Bronchial epithelial cell (primary cell): ENCODE data around the gene ITGB3. TPM values are rescaled to one million over a fixed set of nuclear protein-coding genes. Genes with fewer than 3 reads are reported as not detected.

ENCODE experiments used
- DNase-seq: peaks from one replicate; pipeline ENCODE4 v3.0.0-alpha.2; 2010; ENCODE audit warnings: low read depth
- FAIRE-seq: peaks from 2 replicates; lab custom pipeline; 2011; peaks lifted over from hg19 to GRCh38; lab: Jason Lieb, UNC
- H3K27me3 ChIP-seq: 2 replicates; pipeline ENCODE4 v1.5.1; 2011; ENCODE audit warnings: low read length; ENCODE audit not compliant: control insufficient read depth, insufficient read depth
- H3K36me3 ChIP-seq: 2 replicates; pipeline ENCODE4 v1.5.1; 2011; ENCODE audit warnings: low read length; ENCODE audit not compliant: control insufficient read depth, insufficient read depth
- H3K4me3 ChIP-seq: 2 replicates; pipeline ENCODE4 v1.5.1; 2011; ENCODE audit warnings: mild to moderate bottlenecking, low read depth, low read length, control low read depth
- total RNA-seq: library from RNA; depleted of rRNA; stranded (reverse); fragments of >200 nt; gene quantifications from 2 replicates; pipeline ENCODE4 v1.2.1, GENCODE V29; 2014
- TF ChIP-seq, protein P1 (sequence below): IDR thresholded peaks from 2 replicates; pipeline ENCODE4 v1.5.1; 2011; ENCODE audit warnings: mild to moderate bottlenecking, moderate library complexity, low read length, control low read depth, inconsistent platforms; ENCODE audit not compliant: insufficient read depth, severe bottlenecking

The ITGB3 gene
- total RNA-seq, 1 donor from 2014 or later = 0.26 TPM

DNA sequence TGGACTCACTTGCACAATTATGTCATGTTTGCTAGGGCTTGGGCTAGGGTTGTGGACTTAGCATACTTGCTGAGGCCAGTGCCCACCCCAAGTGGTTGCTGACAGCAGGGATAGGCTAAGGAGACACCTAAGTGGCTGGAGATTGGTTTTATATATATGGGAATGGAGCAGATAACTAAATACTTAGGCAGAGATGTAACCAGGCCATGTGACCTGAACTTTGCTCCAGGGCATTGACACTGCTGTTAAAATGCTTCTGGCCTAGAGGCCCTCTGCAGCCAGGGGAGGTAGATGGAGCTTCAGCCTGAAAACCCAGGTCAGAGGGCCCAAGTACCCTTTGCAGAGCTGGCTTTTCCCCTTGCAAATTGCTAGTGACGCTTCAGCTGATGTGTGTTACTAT is 1.4 kb upstream of the ITGB3 start:
- peaks cover 4% of the 10 kb centered on the region for H3K27me3 ChIP-seq

DNA sequence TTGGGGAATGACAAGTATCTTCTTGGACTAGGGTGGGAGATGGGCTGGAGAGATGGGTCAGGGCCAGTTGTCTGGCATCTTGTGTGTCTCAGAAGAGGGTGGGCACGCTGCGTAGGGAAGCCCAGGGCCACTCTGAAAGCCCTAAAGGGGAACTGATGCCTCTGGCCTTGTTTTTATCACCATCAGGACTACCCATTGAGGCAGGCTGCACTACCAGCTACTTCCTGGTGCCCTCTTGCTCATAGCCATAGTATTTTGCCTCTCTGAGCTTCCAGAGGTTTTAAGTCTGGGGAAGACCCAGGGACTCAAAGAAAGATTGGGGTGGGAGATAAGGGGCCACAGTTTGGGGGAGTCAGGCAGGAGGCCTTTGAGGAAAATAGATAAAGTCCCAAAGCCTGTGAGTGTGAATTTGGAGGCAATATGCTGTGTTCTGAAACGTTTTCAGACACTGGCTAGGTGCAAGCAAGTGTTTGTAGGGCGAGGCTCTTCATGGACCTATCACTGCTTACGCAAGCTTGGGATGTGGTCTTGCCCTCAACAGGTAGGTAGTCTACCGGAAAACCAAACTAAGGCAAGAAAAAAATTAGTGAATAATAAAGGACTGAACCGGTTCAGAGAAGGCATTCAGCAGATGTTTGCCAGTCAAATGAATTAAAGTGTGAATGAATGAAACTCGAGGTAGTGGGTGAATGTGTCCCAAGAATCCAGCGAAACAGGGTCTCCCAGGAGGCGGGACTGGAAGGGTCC is 688 bp upstream of the ITGB3 start:
- peaks cover 4% of the 10 kb centered on the region for H3K27me3 ChIP-seq
- H3K36me3 ChIP-seq = no peaks in the 10 kb centered on the region
- TF ChIP-seq, protein P1, sequence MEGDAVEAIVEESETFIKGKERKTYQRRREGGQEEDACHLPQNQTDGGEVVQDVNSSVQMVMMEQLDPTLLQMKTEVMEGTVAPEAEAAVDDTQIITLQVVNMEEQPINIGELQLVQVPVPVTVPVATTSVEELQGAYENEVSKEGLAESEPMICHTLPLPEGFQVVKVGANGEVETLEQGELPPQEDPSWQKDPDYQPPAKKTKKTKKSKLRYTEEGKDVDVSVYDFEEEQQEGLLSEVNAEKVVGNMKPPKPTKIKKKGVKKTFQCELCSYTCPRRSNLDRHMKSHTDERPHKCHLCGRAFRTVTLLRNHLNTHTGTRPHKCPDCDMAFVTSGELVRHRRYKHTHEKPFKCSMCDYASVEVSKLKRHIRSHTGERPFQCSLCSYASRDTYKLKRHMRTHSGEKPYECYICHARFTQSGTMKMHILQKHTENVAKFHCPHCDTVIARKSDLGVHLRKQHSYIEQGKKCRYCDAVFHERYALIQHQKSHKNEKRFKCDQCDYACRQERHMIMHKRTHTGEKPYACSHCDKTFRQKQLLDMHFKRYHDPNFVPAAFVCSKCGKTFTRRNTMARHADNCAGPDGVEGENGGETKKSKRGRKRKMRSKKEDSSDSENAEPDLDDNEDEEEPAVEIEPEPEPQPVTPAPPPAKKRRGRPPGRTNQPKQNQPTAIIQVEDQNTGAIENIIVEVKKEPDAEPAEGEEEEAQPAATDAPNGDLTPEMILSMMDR = no peak
- FAIRE-seq (no peak), DNase-seq (no peak)
- H3K4me3 ChIP-seq = no peak overlapping the region

More for the DNA sequence above, 1.4 kb upstream of the ITGB3 start:
- Histone ChIP-seq H3K36me3 (no peaks in the 10 kb centered on the region), H3K4me3 (no peak overlapping the region)
- TF ChIP-seq, protein P1 = no peak
- FAIRE-seq (no peak), DNase-seq (no peak)

DNA sequence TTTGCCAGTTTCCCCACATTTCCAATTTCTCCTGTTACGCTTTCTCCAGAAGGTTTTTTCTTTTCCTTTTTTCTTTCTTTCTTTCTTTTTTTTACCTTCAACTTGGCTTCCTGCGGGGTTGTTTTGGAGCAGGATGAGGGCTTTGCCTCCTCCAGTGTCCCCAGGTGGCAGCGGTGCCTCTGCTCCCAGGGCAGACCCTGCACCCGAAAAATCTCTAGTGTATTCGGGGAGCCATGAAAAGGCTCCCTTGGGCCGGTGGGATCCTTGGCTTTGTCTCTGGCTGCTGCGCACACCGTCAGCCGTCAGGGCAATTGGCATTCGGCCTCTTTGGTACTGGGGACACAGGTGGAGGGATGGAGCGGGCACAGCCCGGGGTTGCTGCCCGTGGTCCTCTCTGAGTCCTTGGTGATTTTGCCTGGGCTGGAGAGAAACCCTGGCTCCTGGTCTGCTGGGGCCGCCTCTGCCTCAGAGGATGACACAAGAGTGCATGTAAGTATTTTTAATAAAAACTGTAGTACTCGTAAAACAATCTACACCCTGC is 846 bp downstream of the ITGB3 start:
- Histone ChIP-seq H3K27me3 (peaks cover 4% of the 10 kb centered on the region), H3K4me3 (peak overlapping the region; percentile 39), H3K36me3 (no peaks in the 10 kb centered on the region)
- no peak for DNase-seq
- TF ChIP-seq, protein P1 = no peak
- no peak for FAIRE-seq

GRCh38 chr17:47257651-47258339 is 4.2 kb downstream of the ITGB3 start:
- DNase-seq = peak; percentile 59
- no peak for FAIRE-seq
- TF ChIP-seq, protein P1 = no peak
- no peaks in the 10 kb centered on the region for H3K36me3 ChIP-seq
- H3K27me3 ChIP-seq = peaks cover 5% of the 10 kb centered on the region
- H3K4me3 ChIP-seq = no peak overlapping the region

DNA sequence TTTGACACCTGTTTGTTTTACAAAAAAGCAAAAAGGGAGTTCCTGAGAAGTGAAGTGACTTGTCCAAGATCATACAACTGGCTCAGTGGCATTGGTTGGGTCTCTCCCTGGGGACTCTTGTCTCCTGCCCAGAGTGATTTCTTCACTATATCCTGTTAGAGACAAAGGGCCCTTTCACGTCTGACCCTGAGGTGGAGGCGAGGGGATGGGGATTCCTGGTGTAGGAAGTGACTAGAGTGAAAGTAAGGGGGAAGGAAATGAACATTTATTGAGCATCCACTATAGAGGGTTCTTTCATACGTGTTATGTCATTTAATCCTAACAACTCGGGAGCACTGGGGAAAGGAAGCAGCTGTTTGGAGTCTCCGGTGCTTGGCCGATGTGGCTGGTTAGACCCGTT is 9.0 kb downstream of the ITGB3 start:
- peaks cover 2% of the 10 kb centered on the region for H3K27me3 ChIP-seq
- DNase-seq (no peak), FAIRE-seq (no peak)
- TF ChIP-seq, protein P1 = no peak
- H3K4me3 ChIP-seq = no peak overlapping the region
- no peaks in the 10 kb centered on the region for H3K36me3 ChIP-seq
